ENCODE results near the gene GALNT9. TPM values are rescaled to one million over a fixed set of nuclear protein-coding genes. Genes with fewer than 3 reads are reported as not detected.
"Not testable (repeated sequence)": the region's sequence is repeated elsewhere in the genome, so short reads cannot be mapped to it uniquely, and the experiment has no call there.

The GALNT9 gene
- total and polyA plus RNA-seq, 8 donors, result 0.15 to 3.1 (median 0.19) TPM; not detected in 5

GRCh38 chr12:132196038-132196872, 133.1 kb downstream of the GALNT9 start:
- intact Hi-C loops (cut with DNase I; ENCODE audit: low total_unique reads), result no loop called here
- H3K27me3 ChIP-seq, result peaks cover 0 to 10% (median 0%) of the 10 kb centered on the region in 3 donors
- TF ChIP-seq CTCF (IDR thresholded peaks at IDR 0.05) (no peak), POLR2A (IDR thresholded peaks at IDR 0.05) (no peak), EP300 (IDR thresholded peaks at IDR 0.05) (no peak), POLR2AphosphoS5 (IDR thresholded peaks at IDR 0.05) (no peak)
- H3K9me3 ChIP-seq, result peaks cover 0 to 16% (median 12%) of the 10 kb centered on the region in 4 donors
- no peak overlapping the region for H3K4me3 ChIP-seq
- peaks cover 0 to under 1% (median 0%) of the 10 kb centered on the region in 4 donors for H3K4me1 ChIP-seq
- H3K36me3 ChIP-seq, result peaks cover 0 to 4% (median 0%) of the 10 kb centered on the region in 4 donors
- peak in 1 of 2 donors; percentile 36 for DNase-seq
- no peak overlapping the region for H3K27ac ChIP-seq
- 68 to 80% (median 74%) methylated on average over 20 to 32 of the region's 32 CpGs for WGBS, 5 donors

GRCh38 chr12:132195242-132195641, 134.1 kb downstream of the GALNT9 start:
- DNase-seq, result not testable (repeated sequence)

GRCh38 chr12:132194556-132194955, 134.8 kb downstream of the GALNT9 start:
- intact Hi-C loops (cut with DNase I; ENCODE audit: low total_unique reads), result no loop called here
- H3K9me3 ChIP-seq, result peaks cover 0 to 16% (median 12%) of the 10 kb centered on the region in 4 donors
- peaks cover 10 to 17% (median 12%) of the 10 kb centered on the region in 4 donors for H3K4me1 ChIP-seq
- no peak overlapping the region for H3K4me3 ChIP-seq
- WGBS, 5 donors, result 67 to 80% (median 78%) methylated on average over 7 to 8 of the region's 8 CpGs
- TF ChIP-seq EP300 (IDR thresholded peaks at IDR 0.05) (no peak), POLR2A (IDR thresholded peaks at IDR 0.05) (no peak), POLR2AphosphoS5 (IDR thresholded peaks at IDR 0.05) (no peak), CTCF (IDR thresholded peaks at IDR 0.05) (no peak)
- no peak overlapping the region for H3K27ac ChIP-seq
- DNase-seq, result no peak
- peaks cover 0 to 8% (median 0%) of the 10 kb centered on the region in 3 donors for H3K27me3 ChIP-seq
- no peaks in the 10 kb centered on the region for H3K36me3 ChIP-seq

More at GRCh38 chr12:132195242-132195641, 134.1 kb downstream of the GALNT9 start:
- intact Hi-C loops (cut with DNase I; ENCODE audit: low total_unique reads); H3K4me3 ChIP-seq; H3K36me3 ChIP-seq; H3K27ac ChIP-seq: not testable (repeated sequence)
- Histone ChIP-seq H3K9me3 (peaks cover 0 to 16% (median 12%) of the 10 kb centered on the region in 4 donors), H3K4me1 (peaks cover 7 to 10% (median 9%) of the 10 kb centered on the region in 4 donors), H3K27me3 (peaks cover 0 to 10% (median 0%) of the 10 kb centered on the region in 3 donors)
- 87 to 91% (median 88%) methylated on average over 12 of the region's 12 CpGs for WGBS, 5 donors

- Histone ChIP-seq H3K27me3 (peaks cover 0 to 8% (median 0%) of the 10 kb centered on the region in 3 donors), H3K36me3 (no peaks in the 10 kb centered on the region), H3K9me3 (peaks cover 0 to 16% (median 12%) of the 10 kb centered on the region in 4 donors), H3K27ac (no peak overlapping the region), H3K4me3 (no peak overlapping the region), H3K4me1 (peaks cover 15 to 22% (median 17%) of the 10 kb centered on the region in 4 donors)
- TF ChIP-seq POLR2A (IDR thresholded peaks at IDR 0.05), result no peak
- no peak for TF ChIP-seq CTCF (IDR thresholded peaks at IDR 0.05)
- TF ChIP-seq POLR2AphosphoS5 (IDR thresholded peaks at IDR 0.05), result no peak
- TF ChIP-seq EP300 (IDR thresholded peaks at IDR 0.05), result no peak
- WGBS, 5 donors, result 49 to 77% (median 57%) methylated on average over 5 to 10 of the region's 10 CpGs
- no peak for DNase-seq
- intact Hi-C loops (cut with DNase I; ENCODE audit: low total_unique reads), result no loop called here
Measured at GRCh38 chr12:132194056-132194455, 135.3 kb downstream of the GALNT9 start.
